ENCODE data around the gene STXBP6.

STXBP6 gene

DNA sequence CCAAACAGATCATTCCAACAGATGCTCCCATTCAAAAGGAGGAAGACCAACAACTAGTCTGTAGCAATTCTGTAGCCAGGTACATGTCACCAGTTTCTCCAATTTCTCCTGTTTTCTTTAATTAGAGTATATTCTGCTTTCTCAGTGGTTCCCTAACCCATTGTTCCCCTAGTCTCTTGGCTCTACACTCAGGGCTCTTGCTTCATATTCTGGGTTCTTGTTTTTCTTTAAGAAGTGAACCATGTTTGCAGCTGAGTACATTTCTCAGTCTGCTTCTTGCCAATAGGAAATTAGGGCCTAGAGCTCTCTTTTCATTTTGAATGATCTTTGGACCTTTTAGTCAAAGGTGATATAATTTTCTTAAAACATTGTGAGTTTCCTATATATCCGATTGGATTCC, 29.4 kb upstream of the STXBP6 start:
- Histone ChIP-seq H3K4me3 (ENCODE audit: low read depth, low read length) (no peak overlapping the region), H3K9me3 (ENCODE audit: control insufficient read depth, insufficient read depth, low read length) (no peaks in the 10 kb centered on the region), H3K27me3 (ENCODE audit: control insufficient read depth, insufficient read depth, low read length) (no peaks in the 10 kb centered on the region), H3K9ac (ENCODE audit: low read depth, low read length) (no peak overlapping the region), H3K4me1 (ENCODE audit: control insufficient read depth, insufficient read depth, low read length) (no peaks in the 10 kb centered on the region), H3K36me3 (ENCODE audit: control insufficient read depth, insufficient read depth, low read length) (no peaks in the 10 kb centered on the region)

DNA sequence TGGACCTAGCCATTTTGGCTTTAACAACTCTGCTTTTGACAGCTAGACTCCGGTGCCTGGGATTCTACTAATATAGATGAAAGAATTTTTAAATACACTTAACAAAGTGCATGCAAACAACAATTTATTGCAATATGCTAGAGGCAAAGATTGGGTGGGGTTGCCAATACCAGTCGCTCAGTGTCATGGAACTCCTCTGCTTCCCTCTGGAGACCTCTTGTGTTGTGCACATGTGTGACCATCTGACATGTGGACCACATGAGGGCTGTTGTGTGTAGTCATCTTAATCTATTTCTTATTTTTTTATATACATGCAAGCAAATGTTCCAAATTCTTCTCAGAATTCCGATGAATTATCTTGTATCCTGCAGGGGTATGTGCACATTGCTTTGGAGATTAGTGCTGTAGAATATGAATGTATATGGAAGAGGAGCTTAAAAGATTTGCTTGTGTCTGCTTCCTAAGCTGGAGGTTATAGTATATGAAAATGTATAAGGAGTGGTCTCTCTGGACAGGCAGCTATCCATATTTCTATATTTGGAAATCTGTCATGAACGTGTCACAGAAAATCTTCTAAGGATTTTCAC, 24.2 kb upstream of the STXBP6 start:
- H3K4me3 ChIP-seq (ENCODE audit: low read depth, low read length): no peak overlapping the region
- H3K36me3 ChIP-seq (ENCODE audit: control insufficient read depth, insufficient read depth, low read length): no peaks in the 10 kb centered on the region
- H3K27me3 ChIP-seq (ENCODE audit: control insufficient read depth, insufficient read depth, low read length): no peaks in the 10 kb centered on the region
- no peaks in the 10 kb centered on the region for H3K4me1 ChIP-seq (ENCODE audit: control insufficient read depth, insufficient read depth, low read length)
- H3K9me3 ChIP-seq (ENCODE audit: control insufficient read depth, insufficient read depth, low read length): no peaks in the 10 kb centered on the region
- no peak overlapping the region for H3K9ac ChIP-seq (ENCODE audit: low read depth, low read length)

DNA sequence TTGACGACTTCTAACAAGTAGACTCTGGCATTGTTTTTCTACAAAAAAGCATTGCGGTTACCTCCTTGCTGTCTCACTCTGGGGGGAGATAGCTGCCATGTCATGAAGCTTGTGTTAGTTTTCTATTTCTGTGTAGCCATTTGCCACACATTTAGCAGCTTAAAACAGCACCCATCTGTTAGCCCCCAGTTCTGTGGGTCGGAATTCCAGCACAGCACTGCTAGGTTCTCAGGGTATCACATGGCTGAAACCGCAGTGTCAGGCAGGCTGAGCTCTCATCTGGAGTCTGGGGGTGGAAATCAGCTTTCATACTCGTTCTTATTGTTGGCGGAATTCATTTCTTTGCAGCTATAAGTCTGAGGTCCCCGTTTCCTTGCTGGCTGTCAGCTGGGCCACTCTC, 19.9 kb upstream of the STXBP6 start:
- H3K4me3 ChIP-seq (ENCODE audit: low read depth, low read length): no peak overlapping the region
- no peaks in the 10 kb centered on the region for H3K4me1 ChIP-seq (ENCODE audit: control insufficient read depth, insufficient read depth, low read length)
- H3K9ac ChIP-seq (ENCODE audit: low read depth, low read length): no peak overlapping the region
- no peaks in the 10 kb centered on the region for H3K36me3 ChIP-seq (ENCODE audit: control insufficient read depth, insufficient read depth, low read length)
- H3K9me3 ChIP-seq (ENCODE audit: control insufficient read depth, insufficient read depth, low read length): no peaks in the 10 kb centered on the region
- H3K27me3 ChIP-seq (ENCODE audit: control insufficient read depth, insufficient read depth, low read length): no peaks in the 10 kb centered on the region

DNA sequence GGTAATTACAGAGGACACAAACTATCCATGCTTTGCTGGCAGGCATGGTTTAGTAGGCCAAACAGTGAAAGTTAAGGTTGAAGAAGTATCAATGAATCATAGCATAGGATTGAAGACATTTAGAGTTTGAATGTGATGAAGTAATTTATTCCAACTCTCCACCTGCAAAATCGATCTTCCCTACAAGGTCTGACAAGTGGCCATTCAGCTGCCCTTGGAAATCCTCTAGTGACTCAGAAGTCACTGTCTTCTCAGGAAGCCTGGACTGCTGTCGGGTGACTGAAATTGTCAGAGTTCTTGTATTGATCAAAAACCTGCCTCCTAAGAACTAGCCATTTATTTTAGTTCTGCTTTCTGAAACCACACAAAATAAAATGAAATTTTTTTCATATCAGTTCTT, 17.7 kb upstream of the STXBP6 start:
- H3K4me3 ChIP-seq (ENCODE audit: low read depth, low read length): no peak overlapping the region
- H3K9me3 ChIP-seq (ENCODE audit: control insufficient read depth, insufficient read depth, low read length): no peaks in the 10 kb centered on the region
- H3K27me3 ChIP-seq (ENCODE audit: control insufficient read depth, insufficient read depth, low read length): no peaks in the 10 kb centered on the region
- H3K9ac ChIP-seq (ENCODE audit: low read depth, low read length): no peak overlapping the region
- no peaks in the 10 kb centered on the region for H3K36me3 ChIP-seq (ENCODE audit: control insufficient read depth, insufficient read depth, low read length)
- H3K4me1 ChIP-seq (ENCODE audit: control insufficient read depth, insufficient read depth, low read length): no peaks in the 10 kb centered on the region

DNA sequence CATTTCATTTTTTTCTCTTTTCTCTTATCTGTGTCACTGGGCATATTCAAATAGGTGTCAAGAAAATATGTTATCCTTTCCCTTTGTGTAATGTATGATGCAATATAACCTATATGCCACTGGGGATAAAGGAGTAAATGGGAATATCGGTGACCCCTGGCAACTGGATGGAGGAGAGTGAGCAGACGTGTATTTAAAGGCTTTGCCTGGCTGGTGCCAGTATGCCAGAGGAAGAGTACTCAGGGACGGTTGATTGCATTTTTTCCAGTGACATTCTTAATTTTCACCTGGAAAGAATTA, 12.0 kb upstream of the STXBP6 start:
- Histone ChIP-seq H3K36me3 (ENCODE audit: control insufficient read depth, insufficient read depth, low read length) (no peaks in the 10 kb centered on the region), H3K4me3 (ENCODE audit: low read depth, low read length) (no peak overlapping the region), H3K9ac (ENCODE audit: low read depth, low read length) (no peak overlapping the region), H3K9me3 (ENCODE audit: control insufficient read depth, insufficient read depth, low read length) (no peaks in the 10 kb centered on the region), H3K27me3 (ENCODE audit: control insufficient read depth, insufficient read depth, low read length) (no peaks in the 10 kb centered on the region), H3K4me1 (ENCODE audit: control insufficient read depth, insufficient read depth, low read length) (peaks cover 6% of the 10 kb centered on the region)

DNA sequence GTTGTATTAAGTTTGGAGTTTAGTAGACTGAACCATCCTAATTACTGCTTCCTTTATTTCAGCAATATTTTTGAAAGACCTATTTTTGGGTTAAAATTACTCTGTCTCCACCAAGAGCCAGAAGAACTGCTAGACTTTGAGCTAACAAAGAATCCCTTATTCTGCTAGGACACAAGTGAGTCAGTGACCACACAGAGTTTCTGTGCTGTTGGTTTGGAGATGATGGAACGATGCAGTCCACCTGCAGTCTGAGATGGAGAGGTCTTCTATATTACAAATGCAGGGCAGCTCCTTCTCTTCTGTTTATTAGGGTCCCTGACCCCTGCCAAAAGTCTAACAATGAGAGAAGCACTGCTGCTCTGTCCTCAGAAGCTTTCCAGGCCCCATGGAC, 6.7 kb upstream of the STXBP6 start:
- Histone ChIP-seq H3K27me3 (ENCODE audit: control insufficient read depth, insufficient read depth, low read length) (peaks cover 10% of the 10 kb centered on the region), H3K4me1 (ENCODE audit: control insufficient read depth, insufficient read depth, low read length) (peaks cover 17% of the 10 kb centered on the region), H3K9ac (ENCODE audit: low read depth, low read length) (no peak overlapping the region), H3K36me3 (ENCODE audit: control insufficient read depth, insufficient read depth, low read length) (no peaks in the 10 kb centered on the region), H3K4me3 (ENCODE audit: low read depth, low read length) (no peak overlapping the region), H3K9me3 (ENCODE audit: control insufficient read depth, insufficient read depth, low read length) (no peaks in the 10 kb centered on the region)

DNA sequence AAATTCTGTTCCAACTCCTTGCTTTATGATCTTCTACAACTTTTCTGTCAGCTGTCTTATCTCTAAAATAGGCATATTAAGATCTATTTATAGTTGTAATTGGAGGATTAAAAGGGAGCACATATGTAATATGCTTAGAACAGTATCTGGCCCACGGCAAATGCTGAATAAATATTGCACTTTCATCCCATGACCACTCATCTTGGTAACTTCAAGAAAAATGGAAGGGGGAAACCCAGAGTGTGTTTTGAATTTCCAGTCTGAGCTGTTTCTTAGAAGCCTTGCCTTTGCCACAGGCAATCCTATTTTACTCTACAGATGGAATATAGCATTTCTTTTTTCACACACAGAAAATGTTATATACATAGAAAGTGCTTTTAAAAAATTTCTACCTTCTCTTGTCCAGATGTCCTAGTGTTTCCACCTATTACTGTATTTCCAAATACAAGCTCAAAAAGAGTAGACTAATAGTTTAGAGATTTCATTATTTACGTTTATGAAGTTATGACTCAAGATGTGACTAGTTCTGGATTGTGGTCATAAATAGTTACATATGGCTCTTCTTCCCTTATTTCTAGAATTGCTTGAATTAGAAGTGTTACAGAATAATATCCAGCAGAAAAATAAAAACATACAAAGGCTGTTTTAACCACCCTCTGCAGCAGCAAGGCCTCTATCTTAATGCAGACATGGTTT, 6.2 kb upstream of the STXBP6 start:
- H3K4me3 ChIP-seq (ENCODE audit: low read depth, low read length): no peak overlapping the region
- no peak overlapping the region for H3K9ac ChIP-seq (ENCODE audit: low read depth, low read length)
- no peaks in the 10 kb centered on the region for H3K36me3 ChIP-seq (ENCODE audit: control insufficient read depth, insufficient read depth, low read length)
- peaks cover 22% of the 10 kb centered on the region for H3K4me1 ChIP-seq (ENCODE audit: control insufficient read depth, insufficient read depth, low read length)
- no peaks in the 10 kb centered on the region for H3K9me3 ChIP-seq (ENCODE audit: control insufficient read depth, insufficient read depth, low read length)
- peaks cover 15% of the 10 kb centered on the region for H3K27me3 ChIP-seq (ENCODE audit: control insufficient read depth, insufficient read depth, low read length)

DNA sequence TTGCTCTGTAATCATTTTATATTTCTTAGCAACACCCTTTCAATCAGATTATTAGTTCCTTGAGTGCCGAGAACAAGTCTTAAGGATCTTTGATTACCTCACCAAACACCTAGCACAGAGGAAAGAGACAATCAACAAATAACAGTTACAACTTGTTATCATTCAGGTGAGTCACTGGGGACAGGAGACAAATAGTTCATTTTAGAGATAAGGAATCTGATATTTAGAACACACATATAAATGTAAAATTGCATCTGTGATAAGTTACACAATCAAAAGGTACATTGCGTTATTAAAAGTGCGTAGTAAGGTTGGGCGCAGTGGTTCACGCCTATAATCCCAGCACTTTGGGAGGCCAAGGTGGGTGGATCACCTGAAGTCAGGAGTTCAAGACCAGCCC, 5.1 kb upstream of the STXBP6 start:
- Histone ChIP-seq H3K4me3 (ENCODE audit: low read depth, low read length) (no peak overlapping the region), H3K9ac (ENCODE audit: low read depth, low read length) (no peak overlapping the region), H3K4me1 (ENCODE audit: control insufficient read depth, insufficient read depth, low read length) (peaks cover 30% of the 10 kb centered on the region), H3K27me3 (ENCODE audit: control insufficient read depth, insufficient read depth, low read length) (peaks cover 25% of the 10 kb centered on the region), H3K36me3 (ENCODE audit: control insufficient read depth, insufficient read depth, low read length) (no peaks in the 10 kb centered on the region), H3K9me3 (ENCODE audit: control insufficient read depth, insufficient read depth, low read length) (no peaks in the 10 kb centered on the region)

DNA sequence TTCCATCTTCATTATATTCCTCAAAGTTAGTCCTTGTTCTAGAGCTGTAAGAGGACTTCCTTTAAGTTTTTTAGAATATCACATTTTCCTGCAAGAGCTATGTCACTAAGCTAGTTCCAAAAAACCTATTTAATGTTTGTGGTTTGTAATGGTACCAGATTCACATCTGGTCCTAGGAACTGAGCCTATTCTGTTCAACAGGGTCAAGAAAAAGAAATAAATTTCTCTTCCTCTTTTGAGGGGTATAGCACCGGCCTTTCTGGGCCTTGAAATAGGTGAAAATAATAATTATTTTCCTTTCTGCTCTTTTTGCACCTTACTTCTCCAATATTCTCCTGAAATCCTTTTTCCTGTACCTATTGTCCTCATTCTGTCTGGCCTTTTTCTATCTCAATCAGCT, 3.6 kb upstream of the STXBP6 start:
- Histone ChIP-seq H3K9me3 (ENCODE audit: control insufficient read depth, insufficient read depth, low read length) (no peaks in the 10 kb centered on the region), H3K36me3 (ENCODE audit: control insufficient read depth, insufficient read depth, low read length) (no peaks in the 10 kb centered on the region), H3K4me3 (ENCODE audit: low read depth, low read length) (no peak overlapping the region), H3K27me3 (ENCODE audit: control insufficient read depth, insufficient read depth, low read length) (peaks cover 36% of the 10 kb centered on the region), H3K4me1 (ENCODE audit: control insufficient read depth, insufficient read depth, low read length) (peaks cover 30% of the 10 kb centered on the region), H3K9ac (ENCODE audit: low read depth, low read length) (no peak overlapping the region)

DNA sequence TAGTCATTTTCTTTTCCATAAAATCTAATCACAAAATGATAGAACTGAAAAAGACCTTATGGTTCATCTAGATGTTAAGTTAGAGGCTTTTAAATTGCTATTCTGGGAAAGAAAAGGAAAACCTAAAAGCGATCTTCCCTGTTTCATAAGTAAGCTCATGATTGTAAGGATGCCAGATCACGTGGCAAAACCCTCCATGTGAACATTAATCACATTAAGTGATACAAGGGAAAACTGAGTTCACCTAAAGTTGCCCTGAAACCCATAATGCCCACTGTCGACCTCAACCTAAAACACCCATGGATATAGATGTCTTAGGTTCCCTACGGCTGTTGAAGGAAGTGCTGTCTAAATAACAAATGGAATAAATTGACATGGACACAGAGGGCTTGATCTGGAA, 3.0 kb upstream of the STXBP6 start:
- Histone ChIP-seq H3K4me1 (ENCODE audit: control insufficient read depth, insufficient read depth, low read length) (peaks cover 30% of the 10 kb centered on the region), H3K9me3 (ENCODE audit: control insufficient read depth, insufficient read depth, low read length) (no peaks in the 10 kb centered on the region), H3K36me3 (ENCODE audit: control insufficient read depth, insufficient read depth, low read length) (no peaks in the 10 kb centered on the region), H3K9ac (ENCODE audit: low read depth, low read length) (no peak overlapping the region), H3K4me3 (ENCODE audit: low read depth, low read length) (no peak overlapping the region), H3K27me3 (ENCODE audit: control insufficient read depth, insufficient read depth, low read length) (peaks cover 42% of the 10 kb centered on the region)

DNA sequence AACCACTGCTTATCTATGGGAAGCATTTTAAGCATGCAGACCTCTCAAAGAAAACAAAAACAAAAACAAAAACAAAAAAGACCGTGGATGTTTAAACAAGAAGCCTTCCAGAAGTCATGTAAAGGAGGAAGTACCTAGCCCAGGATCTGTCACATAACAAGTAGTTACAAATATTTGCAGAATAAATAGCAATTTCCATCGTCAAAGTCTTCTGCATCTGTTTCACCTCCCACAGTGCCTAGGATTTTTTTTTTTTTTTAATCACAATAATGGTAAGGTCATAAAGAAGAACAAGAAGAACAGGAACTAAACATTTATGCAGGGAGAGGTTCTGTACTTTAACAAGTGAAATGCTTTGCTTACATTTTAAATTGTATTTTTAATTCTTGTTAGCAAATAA, 2.4 kb upstream of the STXBP6 start:
- H3K9me3 ChIP-seq (ENCODE audit: control insufficient read depth, insufficient read depth, low read length): no peaks in the 10 kb centered on the region
- H3K9ac ChIP-seq (ENCODE audit: low read depth, low read length): no peak overlapping the region
- H3K4me3 ChIP-seq (ENCODE audit: low read depth, low read length): no peak overlapping the region
- peaks cover 48% of the 10 kb centered on the region for H3K27me3 ChIP-seq (ENCODE audit: control insufficient read depth, insufficient read depth, low read length)
- peaks cover 28% of the 10 kb centered on the region for H3K4me1 ChIP-seq (ENCODE audit: control insufficient read depth, insufficient read depth, low read length)
- no peaks in the 10 kb centered on the region for H3K36me3 ChIP-seq (ENCODE audit: control insufficient read depth, insufficient read depth, low read length)

DNA sequence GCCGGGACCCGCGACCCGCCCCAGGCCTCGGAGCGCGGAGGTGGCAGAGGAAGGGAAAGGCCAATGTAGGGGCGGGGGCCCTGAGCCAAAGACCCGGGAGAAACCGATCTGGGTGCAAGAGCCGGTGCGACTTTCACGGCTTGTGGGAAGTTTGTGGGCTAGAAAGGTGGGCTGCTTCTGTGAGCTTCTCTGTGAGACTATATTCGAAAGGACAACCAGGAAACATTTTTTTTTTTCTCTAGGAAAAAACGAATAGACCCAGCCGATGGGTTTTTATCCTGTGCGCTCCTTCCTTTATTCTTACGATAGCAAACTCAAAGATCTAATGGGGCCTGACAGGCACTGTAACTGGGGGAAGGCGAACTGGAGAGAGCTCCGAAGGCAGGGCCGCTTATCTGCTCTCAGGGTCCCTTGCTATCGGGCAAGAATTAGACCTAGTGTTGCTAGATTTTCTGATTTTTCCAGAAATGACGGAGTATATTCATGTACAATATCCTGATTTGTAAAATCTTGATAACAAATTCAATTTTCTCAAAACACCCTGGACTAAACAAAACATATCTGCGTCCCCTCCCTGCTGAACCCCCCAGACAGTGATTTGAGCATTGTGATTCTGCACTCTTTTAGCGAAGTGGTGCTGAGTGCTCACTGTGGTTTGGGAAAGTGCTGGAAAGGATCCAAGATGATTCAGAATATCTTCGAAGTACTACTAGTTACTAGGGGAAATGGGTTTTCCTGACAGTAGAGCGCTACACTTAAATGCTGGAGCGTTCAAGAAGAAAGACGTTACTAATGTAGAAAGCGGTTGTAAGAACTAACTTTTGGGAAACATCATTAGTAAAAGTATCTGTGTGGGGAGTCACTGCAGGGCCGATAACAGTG, 563 bp upstream of the STXBP6 start:
- peaks cover 21% of the 10 kb centered on the region for H3K4me1 ChIP-seq (ENCODE audit: control insufficient read depth, insufficient read depth, low read length)
- peak overlapping the region; percentile 29 for H3K9ac ChIP-seq (ENCODE audit: low read depth, low read length)
- H3K27me3 ChIP-seq (ENCODE audit: control insufficient read depth, insufficient read depth, low read length): peaks cover 55% of the 10 kb centered on the region
- H3K9me3 ChIP-seq (ENCODE audit: control insufficient read depth, insufficient read depth, low read length): no peaks in the 10 kb centered on the region
- H3K4me3 ChIP-seq (ENCODE audit: low read depth, low read length): peak overlapping the region; percentile 56
- H3K36me3 ChIP-seq (ENCODE audit: control insufficient read depth, insufficient read depth, low read length): no peaks in the 10 kb centered on the region

Data from iPS-15b (cell line).